CD14-positive monocyte (primary cell): ENCODE results near the gene ERC1. TPM values are rescaled to one million over a fixed set of nuclear protein-coding genes. Genes with fewer than 3 reads are reported as not detected.
A peak's percentile ranks its signal among the peaks of the same experiment; 100 is the strongest.

Experiments
- DNase-seq, 3 donors: peaks; one replicate each; pipeline ENCODE4 v3.0.0-alpha.2; 2011 to 2022
- H2AFZ ChIP-seq: 2 replicates; pipeline ENCODE4 v1.6.0; 2012; ENCODE audit warnings: mild to moderate bottlenecking, low read depth, low read length, inconsistent platforms; ENCODE audit not compliant: insufficient read depth, poor library complexity, severe bottlenecking
- H3K27ac ChIP-seq, 2 donors: 1 replicate in 1 of 2; 2 replicates in 1 of 2; pipeline ENCODE4 v1.5.1; 2012 to 2013; ENCODE audit warnings: low read length in 2 of 2, control low read depth in 1 of 2, inconsistent platforms in 1 of 2, low read depth in 1 of 2, mild to moderate bottlenecking in 1 of 2
- H3K27me3 ChIP-seq, 2 donors: one replicate each; pipeline versions ENCODE4 v1.6.0 to v1.6.1; 2011 to 2013; ENCODE audit warnings: low read length in 2 of 2; ENCODE audit not compliant: control insufficient read depth in 2 of 2, insufficient read depth in 2 of 2
- H3K36me3 ChIP-seq, 2 donors: replicated peaks in 1 of 2; 1 replicate in 1 of 2; 2 replicates in 1 of 2; pipeline versions ENCODE4 v1.5.1 to v1.6.1; 2012 to 2013; ENCODE audit warnings: low read length in 2 of 2, control low read depth in 1 of 2, inconsistent platforms in 1 of 2, mild to moderate bottlenecking in 1 of 2; ENCODE audit not compliant: insufficient read depth in 2 of 2, control insufficient read depth in 1 of 2
- H3K4me1 ChIP-seq, 2 donors: 1 replicate in 1 of 2; 2 replicates in 1 of 2; pipeline versions ENCODE4 v1.5.1 to v1.6.1; 2012 to 2013; ENCODE audit warnings: low read length in 2 of 2, control low read depth in 1 of 2, inconsistent platforms in 1 of 2, mild to moderate bottlenecking in 1 of 2, moderate library complexity in 1 of 2; ENCODE audit not compliant: insufficient read depth in 2 of 2, control insufficient read depth in 1 of 2
- H3K4me2 ChIP-seq: replicated peaks from 2 replicates; pipeline ENCODE3; 2012; ENCODE audit warnings: low read length, moderate library complexity, mild to moderate bottlenecking; ENCODE audit not compliant: poor library complexity, severe bottlenecking; ENCODE audit errors: extremely low read depth
- H3K4me3 ChIP-seq, 3 experiments: fragments of 200-600 bp in 1 of 3; sonication (generic) in 1 of 3; replicated peaks in 1 of 3; 1 replicate in 2 of 3; 2 replicates in 1 of 3; pipeline ENCODE4 v1.5.1; 2011 to 2013; ENCODE audit warnings: low read length in 3 of 3, mild to moderate bottlenecking in 3 of 3, control low read depth in 2 of 3, low read depth in 2 of 3, inconsistent platforms in 1 of 3, moderate library complexity in 1 of 3
- H3K79me2 ChIP-seq: 2 replicates; pipeline ENCODE4 v1.6.0; 2012; ENCODE audit warnings: mild to moderate bottlenecking, control low read depth, inconsistent platforms, low read length, moderate library complexity; ENCODE audit not compliant: insufficient read depth
- H3K9ac ChIP-seq: 2 replicates; pipeline ENCODE4 v1.6.0; 2017; ENCODE audit warnings: low read length, mild to moderate bottlenecking; ENCODE audit not compliant: insufficient read depth, poor library complexity, severe bottlenecking
- H3K9me3 ChIP-seq, 2 donors: replicated peaks in 1 of 2; 1 replicate in 1 of 2; 2 replicates in 1 of 2; pipeline versions ENCODE4 v1.5.1 to v1.6.1; 2012 to 2013; ENCODE audit warnings: low read length in 2 of 2, control low read depth in 1 of 2; ENCODE audit not compliant: control insufficient read depth in 1 of 2, insufficient read depth in 1 of 2
- H4K20me1 ChIP-seq: 2 replicates; pipeline ENCODE4 v1.6.0; 2012; ENCODE audit warnings: mild to moderate bottlenecking, low read length, control low read depth, moderate library complexity; ENCODE audit not compliant: insufficient read depth
- H3K27ac Mint-ChIP-seq, 7 donors: one replicate each; pipeline ENCODE4 v1.8.0; 2020; ENCODE audit warnings: mild to moderate bottlenecking in 7 of 7, mixed read lengths in 7 of 7, moderate library complexity in 6 of 7, inconsistent platforms in 2 of 7
- H3K27me3 Mint-ChIP-seq, 3 donors: one replicate each; pipeline ENCODE4 v1.8.0; 2021 to 2022; ENCODE audit warnings: low read depth in 3 of 3, mild to moderate bottlenecking in 3 of 3, mixed read lengths in 3 of 3, moderate library complexity in 3 of 3, inconsistent platforms in 1 of 3
- H3K36me3 Mint-ChIP-seq, 2 donors: one replicate each; pipeline ENCODE4 v1.8.0; 2020; ENCODE audit warnings: mixed read lengths in 2 of 2, inconsistent platforms in 1 of 2, mild to moderate bottlenecking in 1 of 2
- H3K4me1 Mint-ChIP-seq: one replicate; pipeline ENCODE4 v1.8.0; 2020; ENCODE audit warnings: mild to moderate bottlenecking, mixed read lengths
- H3K4me3 Mint-ChIP-seq, 2 donors: one replicate each; pipeline ENCODE4 v1.8.0; 2020; ENCODE audit warnings: mild to moderate bottlenecking in 2 of 2, mixed read lengths in 2 of 2, moderate library complexity in 1 of 2
- H3K9me3 Mint-ChIP-seq, 7 donors: one replicate each; pipeline ENCODE4 v1.8.0; 2020 to 2022; ENCODE audit warnings: mixed read lengths in 7 of 7, mild to moderate bottlenecking in 6 of 7, moderate library complexity in 6 of 7, inconsistent platforms in 2 of 7
- WGBS: methylation state at CpG from one replicate; pipeline ENCODE4 v1.1.5; 2013; ENCODE audit warnings: missing lambda C conversion rate; ENCODE audit not compliant: insufficient coverage; 5-methylcytosine and 5-hydroxymethylcytosine counted together
- intact Hi-C, 2 donors: fragments of 100-400 bp; cut with micrococcal nuclease; formaldehyde crosslinking; loops; one replicate each; pipeline versions ENCODE4 v1.15.0 to v1.15.1; 2023
- polyA plus RNA-seq, 3 donors: library from polyadenylated mRNA; depleted of rRNA in 1 of 3; unstranded in 2 of 3; stranded (reverse) in 1 of 3; fragments of 300-500 nt in 2 of 3; fragments of >200 nt in 1 of 3; fragmentation: Illumina TruSeq in 2 of 3; gene quantifications; 1 replicate in 2 of 3; 2 replicates in 1 of 3; pipeline ENCODE4 v1.2.3, GENCODE V29; 2012 to 2021
- TF ChIP-seq, protein P1 (sequence below): fragments of 200-600 bp; IDR thresholded peaks from one replicate; pipeline ENCODE4 v1.8.0; 2022; ENCODE audit warnings: antibody characterized with exemption, mild to moderate bottlenecking

Gene ERC1
- polyA plus RNA-seq, 3 donors, result 4.0 to 14.3 (median 5.1) TPM

DNA sequence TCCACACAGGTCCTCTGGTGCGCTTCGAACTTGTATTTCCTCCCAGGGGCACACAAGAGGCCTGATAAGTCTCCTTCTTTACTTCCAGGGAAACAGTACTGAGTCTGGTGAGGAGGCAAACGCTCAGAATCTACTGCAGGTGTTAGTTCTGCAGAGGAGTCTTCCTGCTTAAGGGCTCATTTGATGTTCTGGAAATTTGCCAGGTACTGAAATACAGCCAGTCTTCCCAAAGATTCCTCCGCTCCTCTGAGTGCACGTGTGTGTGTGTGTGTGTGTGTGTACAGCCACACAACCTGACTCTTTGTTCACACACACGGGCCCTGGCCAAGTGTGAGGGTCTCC is 511.3 kb downstream of the ERC1 start:
- Mint-ChIP-seq H3K4me3 (peak overlapping the region in 1 of 2 donors; percentile 3), H3K4me1 (peaks cover 15% of the 10 kb centered on the region), H3K27me3 (peaks cover 24 to 38% (median 31%) of the 10 kb centered on the region in 3 donors), H3K27ac (no peak overlapping the region), H3K36me3 (no peaks in the 10 kb centered on the region), H3K9me3 (peaks cover 0 to 3% (median 0%) of the 10 kb centered on the region in 7 donors)
- peaks cover 15 to 18% of the 10 kb centered on the region in 2 donors for H3K4me1 ChIP-seq
- no peak overlapping the region for H3K27ac ChIP-seq
- H3K79me2 ChIP-seq, result no peaks in the 10 kb centered on the region
- H3K4me2 ChIP-seq, result no peak overlapping the region
- H3K27me3 ChIP-seq, result peaks cover 2 to 18% of the 10 kb centered on the region in 2 donors
- no peak overlapping the region for H3K9ac ChIP-seq
- H4K20me1 ChIP-seq, result no peaks in the 10 kb centered on the region
- TF ChIP-seq, protein P1, sequence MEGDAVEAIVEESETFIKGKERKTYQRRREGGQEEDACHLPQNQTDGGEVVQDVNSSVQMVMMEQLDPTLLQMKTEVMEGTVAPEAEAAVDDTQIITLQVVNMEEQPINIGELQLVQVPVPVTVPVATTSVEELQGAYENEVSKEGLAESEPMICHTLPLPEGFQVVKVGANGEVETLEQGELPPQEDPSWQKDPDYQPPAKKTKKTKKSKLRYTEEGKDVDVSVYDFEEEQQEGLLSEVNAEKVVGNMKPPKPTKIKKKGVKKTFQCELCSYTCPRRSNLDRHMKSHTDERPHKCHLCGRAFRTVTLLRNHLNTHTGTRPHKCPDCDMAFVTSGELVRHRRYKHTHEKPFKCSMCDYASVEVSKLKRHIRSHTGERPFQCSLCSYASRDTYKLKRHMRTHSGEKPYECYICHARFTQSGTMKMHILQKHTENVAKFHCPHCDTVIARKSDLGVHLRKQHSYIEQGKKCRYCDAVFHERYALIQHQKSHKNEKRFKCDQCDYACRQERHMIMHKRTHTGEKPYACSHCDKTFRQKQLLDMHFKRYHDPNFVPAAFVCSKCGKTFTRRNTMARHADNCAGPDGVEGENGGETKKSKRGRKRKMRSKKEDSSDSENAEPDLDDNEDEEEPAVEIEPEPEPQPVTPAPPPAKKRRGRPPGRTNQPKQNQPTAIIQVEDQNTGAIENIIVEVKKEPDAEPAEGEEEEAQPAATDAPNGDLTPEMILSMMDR, result no peak
- no peaks in the 10 kb centered on the region for H3K36me3 ChIP-seq
- no peaks in the 10 kb centered on the region for H3K9me3 ChIP-seq
- 56% methylated on average over 1 of the region's 6 CpGs for WGBS
- no peak overlapping the region for H3K4me3 ChIP-seq
- intact Hi-C loops, result no loop called here
- H2AFZ ChIP-seq, result no peak overlapping the region
- DNase-seq, result no peak

- H3K27me3 Mint-ChIP-seq, result peaks cover 22 to 41% (median 33%) of the 10 kb centered on the region in 3 donors
- WGBS, result 83% methylated on average over 8 of the region's 13 CpGs
- Histone ChIP-seq H3K9ac (no peak overlapping the region), H3K4me1 (peaks cover 15 to 18% of the 10 kb centered on the region in 2 donors), H3K36me3 (no peaks in the 10 kb centered on the region), H3K27me3 (peaks cover 2 to 18% of the 10 kb centered on the region in 2 donors), H2AFZ (no peak overlapping the region), H3K27ac (no peak overlapping the region), H3K79me2 (no peaks in the 10 kb centered on the region), H3K4me3 (no peak overlapping the region), H4K20me1 (no peaks in the 10 kb centered on the region), H3K9me3 (no peaks in the 10 kb centered on the region), H3K4me2 (no peak overlapping the region)
- H3K27ac Mint-ChIP-seq, result peak overlapping the region in 1 of 7 donors; percentile 65
- intact Hi-C loops, result no loop called here
- TF ChIP-seq, protein P1, result no peak
- peaks cover 15% of the 10 kb centered on the region for H3K4me1 Mint-ChIP-seq
- no peak for DNase-seq
- H3K36me3 Mint-ChIP-seq, result no peaks in the 10 kb centered on the region
- H3K9me3 Mint-ChIP-seq, result peaks cover 0 to 3% (median 0%) of the 10 kb centered on the region in 7 donors
- peak overlapping the region in 1 of 2 donors; percentile 28 for H3K4me3 Mint-ChIP-seq
Measured at GRCh38 chr12:1502831-1503230, 511.8 kb downstream of the ERC1 start.
